ENCODE measurements around the gene TMEM95. TPM values are rescaled to one million over a fixed set of nuclear protein-coding genes. Genes with fewer than 3 reads are reported as not detected.
A peak's percentile ranks its signal among the peaks of the same experiment; 100 is the strongest.

The TMEM95 gene
- total and polyA plus RNA-seq, 2 of the 8 experiments (the other 6 are each of a cell fraction or from before 2014, with no cell fraction given) = not detected

DNA sequence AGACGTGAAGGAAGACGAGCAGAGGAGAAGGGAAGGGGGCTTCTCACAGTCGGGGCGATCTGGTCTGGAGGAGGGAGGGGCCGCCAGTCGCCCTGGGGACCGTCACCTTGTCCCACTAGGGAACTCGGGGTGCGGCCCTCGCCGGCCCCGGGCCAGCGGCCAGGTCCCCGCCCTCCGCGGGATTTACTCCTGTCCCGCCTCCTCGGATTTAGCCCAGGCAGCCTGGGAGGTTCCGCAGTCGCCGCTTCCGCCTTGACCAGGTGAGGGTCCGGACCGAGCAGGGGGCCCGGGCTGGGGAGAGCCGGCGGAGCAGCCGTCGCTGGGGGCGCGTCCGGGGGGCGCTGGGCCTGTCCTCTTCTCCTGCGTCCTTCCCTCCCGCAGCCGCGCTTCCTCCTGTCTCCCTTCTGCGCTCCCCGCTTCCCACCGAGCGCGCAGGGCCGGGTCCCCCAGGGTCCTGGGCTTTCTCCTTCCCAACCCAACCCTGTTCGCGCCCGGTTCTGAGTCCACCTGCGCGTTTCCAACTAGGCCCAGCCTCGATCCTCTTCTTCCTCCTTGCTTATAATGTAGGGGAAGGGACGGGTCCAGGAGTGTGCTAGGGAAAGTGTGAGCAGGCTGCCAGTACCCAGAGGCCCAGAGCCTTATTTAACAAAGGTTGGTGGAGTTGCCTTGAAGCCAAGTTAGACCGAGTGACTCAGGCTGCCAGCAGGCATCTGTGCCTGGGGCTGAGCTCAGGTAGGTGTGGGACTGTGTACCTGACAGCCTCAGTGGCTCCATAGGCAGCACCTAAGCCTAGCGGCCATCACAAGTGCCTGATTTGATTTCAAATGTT is 26.1 kb downstream of the TMEM95 start, which contains the start of gene TNK1 (continued):
- TF ChIP-seq, protein P1, sequence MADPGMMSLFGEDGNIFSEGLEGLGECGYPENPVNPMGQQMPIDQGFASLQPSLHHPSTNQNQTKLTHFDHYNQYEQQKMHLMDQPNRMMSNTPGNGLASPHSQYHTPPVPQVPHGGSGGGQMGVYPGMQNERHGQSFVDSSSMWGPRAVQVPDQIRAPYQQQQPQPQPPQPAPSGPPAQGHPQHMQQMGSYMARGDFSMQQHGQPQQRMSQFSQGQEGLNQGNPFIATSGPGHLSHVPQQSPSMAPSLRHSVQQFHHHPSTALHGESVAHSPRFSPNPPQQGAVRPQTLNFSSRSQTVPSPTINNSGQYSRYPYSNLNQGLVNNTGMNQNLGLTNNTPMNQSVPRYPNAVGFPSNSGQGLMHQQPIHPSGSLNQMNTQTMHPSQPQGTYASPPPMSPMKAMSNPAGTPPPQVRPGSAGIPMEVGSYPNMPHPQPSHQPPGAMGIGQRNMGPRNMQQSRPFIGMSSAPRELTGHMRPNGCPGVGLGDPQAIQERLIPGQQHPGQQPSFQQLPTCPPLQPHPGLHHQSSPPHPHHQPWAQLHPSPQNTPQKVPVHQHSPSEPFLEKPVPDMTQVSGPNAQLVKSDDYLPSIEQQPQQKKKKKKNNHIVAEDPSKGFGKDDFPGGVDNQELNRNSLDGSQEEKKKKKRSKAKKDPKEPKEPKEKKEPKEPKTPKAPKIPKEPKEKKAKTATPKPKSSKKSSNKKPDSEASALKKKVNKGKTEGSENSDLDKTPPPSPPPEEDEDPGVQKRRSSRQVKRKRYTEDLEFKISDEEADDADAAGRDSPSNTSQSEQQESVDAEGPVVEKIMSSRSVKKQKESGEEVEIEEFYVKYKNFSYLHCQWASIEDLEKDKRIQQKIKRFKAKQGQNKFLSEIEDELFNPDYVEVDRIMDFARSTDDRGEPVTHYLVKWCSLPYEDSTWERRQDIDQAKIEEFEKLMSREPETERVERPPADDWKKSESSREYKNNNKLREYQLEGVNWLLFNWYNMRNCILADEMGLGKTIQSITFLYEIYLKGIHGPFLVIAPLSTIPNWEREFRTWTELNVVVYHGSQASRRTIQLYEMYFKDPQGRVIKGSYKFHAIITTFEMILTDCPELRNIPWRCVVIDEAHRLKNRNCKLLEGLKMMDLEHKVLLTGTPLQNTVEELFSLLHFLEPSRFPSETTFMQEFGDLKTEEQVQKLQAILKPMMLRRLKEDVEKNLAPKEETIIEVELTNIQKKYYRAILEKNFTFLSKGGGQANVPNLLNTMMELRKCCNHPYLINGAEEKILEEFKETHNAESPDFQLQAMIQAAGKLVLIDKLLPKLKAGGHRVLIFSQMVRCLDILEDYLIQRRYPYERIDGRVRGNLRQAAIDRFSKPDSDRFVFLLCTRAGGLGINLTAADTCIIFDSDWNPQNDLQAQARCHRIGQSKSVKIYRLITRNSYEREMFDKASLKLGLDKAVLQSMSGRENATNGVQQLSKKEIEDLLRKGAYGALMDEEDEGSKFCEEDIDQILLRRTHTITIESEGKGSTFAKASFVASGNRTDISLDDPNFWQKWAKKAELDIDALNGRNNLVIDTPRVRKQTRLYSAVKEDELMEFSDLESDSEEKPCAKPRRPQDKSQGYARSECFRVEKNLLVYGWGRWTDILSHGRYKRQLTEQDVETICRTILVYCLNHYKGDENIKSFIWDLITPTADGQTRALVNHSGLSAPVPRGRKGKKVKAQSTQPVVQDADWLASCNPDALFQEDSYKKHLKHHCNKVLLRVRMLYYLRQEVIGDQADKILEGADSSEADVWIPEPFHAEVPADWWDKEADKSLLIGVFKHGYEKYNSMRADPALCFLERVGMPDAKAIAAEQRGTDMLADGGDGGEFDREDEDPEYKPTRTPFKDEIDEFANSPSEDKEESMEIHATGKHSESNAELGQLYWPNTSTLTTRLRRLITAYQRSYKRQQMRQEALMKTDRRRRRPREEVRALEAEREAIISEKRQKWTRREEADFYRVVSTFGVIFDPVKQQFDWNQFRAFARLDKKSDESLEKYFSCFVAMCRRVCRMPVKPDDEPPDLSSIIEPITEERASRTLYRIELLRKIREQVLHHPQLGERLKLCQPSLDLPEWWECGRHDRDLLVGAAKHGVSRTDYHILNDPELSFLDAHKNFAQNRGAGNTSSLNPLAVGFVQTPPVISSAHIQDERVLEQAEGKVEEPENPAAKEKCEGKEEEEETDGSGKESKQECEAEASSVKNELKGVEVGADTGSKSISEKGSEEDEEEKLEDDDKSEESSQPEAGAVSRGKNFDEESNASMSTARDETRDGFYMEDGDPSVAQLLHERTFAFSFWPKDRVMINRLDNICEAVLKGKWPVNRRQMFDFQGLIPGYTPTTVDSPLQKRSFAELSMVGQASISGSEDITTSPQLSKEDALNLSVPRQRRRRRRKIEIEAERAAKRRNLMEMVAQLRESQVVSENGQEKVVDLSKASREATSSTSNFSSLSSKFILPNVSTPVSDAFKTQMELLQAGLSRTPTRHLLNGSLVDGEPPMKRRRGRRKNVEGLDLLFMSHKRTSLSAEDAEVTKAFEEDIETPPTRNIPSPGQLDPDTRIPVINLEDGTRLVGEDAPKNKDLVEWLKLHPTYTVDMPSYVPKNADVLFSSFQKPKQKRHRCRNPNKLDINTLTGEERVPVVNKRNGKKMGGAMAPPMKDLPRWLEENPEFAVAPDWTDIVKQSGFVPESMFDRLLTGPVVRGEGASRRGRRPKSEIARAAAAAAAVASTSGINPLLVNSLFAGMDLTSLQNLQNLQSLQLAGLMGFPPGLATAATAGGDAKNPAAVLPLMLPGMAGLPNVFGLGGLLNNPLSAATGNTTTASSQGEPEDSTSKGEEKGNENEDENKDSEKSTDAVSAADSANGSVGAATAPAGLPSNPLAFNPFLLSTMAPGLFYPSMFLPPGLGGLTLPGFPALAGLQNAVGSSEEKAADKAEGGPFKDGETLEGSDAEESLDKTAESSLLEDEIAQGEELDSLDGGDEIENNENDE (IDR thresholded peaks at IDR 0.05; ENCODE audit: insufficient replicate concordance, low read length) = no peak
- TF ChIP-seq TCF12 (IDR thresholded peaks at IDR 0.05; ENCODE audit: low read depth, low read length) = no peak
- TF ChIP-seq ASH2L (IDR thresholded peaks at IDR 0.05; ENCODE audit: low read length) = peak; percentile 35
- no peak for TF ChIP-seq CBX5 (IDR thresholded peaks at IDR 0.05; ENCODE audit: low read depth, low read length)
- TF ChIP-seq TAF1 (IDR thresholded peaks at IDR 0.05; ENCODE audit: low read depth, low read length) = peak; percentile 56; the same call in 1 of the 2 replicates
- TF ChIP-seq SRF (IDR thresholded peaks at IDR 0.05; ENCODE audit: low read depth, low read length) = no peak
- TF ChIP-seq PHF8 (conservative IDR thresholded peaks at IDR 0.05; ENCODE audit: low read depth, low read length) = 0 out of 2 replicates have a peak, but pooled peaks have one; percentile 42
- no peak for TF ChIP-seq MAFK (IDR thresholded peaks at IDR 0.05; ENCODE audit: low read depth, low read length)
- TF ChIP-seq TBP (IDR thresholded peaks at IDR 0.05; ENCODE audit: low read depth, low read length) = peak; percentile 56
- peak in 1 of 2 experiments; percentile 44; a peak in 1 of 4 replicates for TF ChIP-seq SIN3A (conservative IDR thresholded peaks at IDR 0.05 in 1 of 2, IDR thresholded peaks at IDR 0.05 in 1 of 2; ENCODE audit: low read depth in 1 of 2, low read length in 2 of 2)

Measured in H1 (cell line).